Ectodermal cell (in vitro differentiated cells): ENCODE data around the gene MFAP4.

Source experiments
- H3K27ac ChIP-seq: 2 replicates; pipeline ENCODE4 v1.7.0; 2013; ENCODE audit warnings: mild to moderate bottlenecking, low read depth, low read length; ENCODE audit not compliant: insufficient read depth, poor library complexity, severe bottlenecking
- H3K27me3 ChIP-seq: 2 replicates; pipeline ENCODE4 v1.7.0; 2013; ENCODE audit warnings: mild to moderate bottlenecking, low read length; ENCODE audit not compliant: insufficient read depth, control insufficient read depth, poor library complexity, severe bottlenecking
- H3K36me3 ChIP-seq: one replicate; pipeline ENCODE4 v1.7.0; 2013; ENCODE audit warnings: low read length; ENCODE audit not compliant: control insufficient read depth, insufficient read depth
- H3K4me1 ChIP-seq: one replicate; pipeline ENCODE4 v1.7.0; 2013; ENCODE audit warnings: low read length; ENCODE audit not compliant: control insufficient read depth, insufficient read depth
- H3K4me3 ChIP-seq: 2 replicates; pipeline ENCODE4 v1.7.0; 2013; ENCODE audit warnings: low read depth, low read length, control low read depth; ENCODE audit not compliant: insufficient read depth
- H3K9me3 ChIP-seq: 2 replicates; pipeline ENCODE4 v1.7.0; 2013; ENCODE audit warnings: mild to moderate bottlenecking, low read length, moderate library complexity; ENCODE audit not compliant: control insufficient read depth
- WGBS, 2 experiments: methylation state at CpG; one replicate each; pipeline ENCODE4 v1.1.7; 2013; ENCODE audit warnings: missing lambda C conversion rate in 2 of 2; 5-methylcytosine and 5-hydroxymethylcytosine counted together

MFAP4 gene

DNA sequence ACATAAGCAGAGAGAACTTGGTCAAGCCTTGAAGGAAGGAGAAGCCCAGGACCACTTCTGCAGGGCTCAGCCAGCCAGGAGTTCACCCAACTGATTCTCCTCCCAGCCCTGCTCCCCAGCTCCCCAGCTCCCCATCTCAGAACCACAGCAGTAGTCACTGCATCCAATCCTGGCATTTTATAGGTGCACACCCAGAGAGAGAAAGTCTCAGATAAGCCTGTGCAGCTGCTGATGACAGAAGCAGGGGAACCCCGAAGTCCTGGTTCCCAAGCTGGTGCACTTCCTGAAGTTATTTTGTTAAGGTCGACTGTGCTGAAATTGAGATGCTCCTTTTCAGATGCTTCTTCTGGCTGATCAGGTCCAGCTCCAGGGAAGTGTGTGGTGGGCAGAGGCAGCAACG lies 30.6 kb upstream of the MFAP4 start:
- 89 to 92% methylated on average over 3 of the region's 3 CpGs for WGBS, 2 experiments
- no peaks in the 10 kb centered on the region for H3K27me3 ChIP-seq
- H3K27ac ChIP-seq = no peak overlapping the region
- H3K36me3 ChIP-seq = no peaks in the 10 kb centered on the region
- H3K4me3 ChIP-seq = no peak overlapping the region
- no peaks in the 10 kb centered on the region for H3K9me3 ChIP-seq
- peaks cover 3% of the 10 kb centered on the region for H3K4me1 ChIP-seq

DNA sequence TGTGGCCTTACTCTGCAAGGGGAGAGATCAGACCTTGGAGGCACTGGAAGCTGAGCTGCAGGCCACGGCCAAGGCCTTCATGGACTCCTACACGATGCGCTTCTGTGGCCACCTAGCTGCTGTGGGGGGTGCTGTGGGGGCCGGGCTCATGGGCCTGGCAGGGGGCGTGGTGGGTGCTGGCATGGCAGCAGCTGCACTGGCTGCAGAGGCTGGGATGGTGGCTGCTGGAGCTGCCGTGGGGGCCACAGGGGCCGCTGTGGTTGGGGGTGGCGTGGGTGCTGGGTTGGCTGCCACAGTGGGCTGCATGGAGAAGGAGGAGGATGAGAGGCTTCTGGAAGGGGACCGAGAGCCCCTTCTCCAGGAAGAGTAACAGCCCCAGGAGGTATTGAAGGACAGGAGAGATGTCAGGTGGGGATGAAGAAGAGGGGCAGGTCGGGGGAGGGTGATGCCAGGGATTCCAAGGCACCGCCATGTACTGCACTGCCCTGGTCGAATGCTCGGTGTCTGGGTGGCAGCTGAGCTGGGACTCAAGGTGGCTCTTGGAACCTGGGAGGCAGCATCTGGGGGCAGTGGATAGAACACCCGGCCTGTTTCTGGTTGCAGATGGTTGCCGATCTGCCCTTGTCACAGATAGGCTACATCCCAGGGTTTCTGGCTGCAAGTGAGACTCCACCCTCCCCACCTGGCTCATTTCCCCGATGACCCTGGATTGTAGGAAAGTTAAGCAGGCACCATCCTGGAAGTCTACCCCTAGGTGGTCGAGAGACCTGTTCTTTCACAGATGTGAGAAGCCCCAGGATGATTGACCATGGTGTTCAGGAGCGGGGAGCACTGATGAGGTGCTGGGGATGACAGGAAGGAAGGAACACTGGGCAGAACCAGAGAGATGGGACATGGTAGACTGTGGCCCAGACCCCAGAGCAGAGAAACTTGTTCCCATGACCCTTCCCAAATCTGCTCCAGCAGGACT lies 29.1 kb upstream of the MFAP4 start:
- Histone ChIP-seq H3K4me1 (peaks cover 7% of the 10 kb centered on the region), H3K27ac (no peak overlapping the region), H3K27me3 (no peaks in the 10 kb centered on the region), H3K9me3 (no peaks in the 10 kb centered on the region), H3K4me3 (no peak overlapping the region), H3K36me3 (no peaks in the 10 kb centered on the region)
- 94 to 95% methylated on average over 18 of the region's 18 CpGs for WGBS, 2 experiments

DNA sequence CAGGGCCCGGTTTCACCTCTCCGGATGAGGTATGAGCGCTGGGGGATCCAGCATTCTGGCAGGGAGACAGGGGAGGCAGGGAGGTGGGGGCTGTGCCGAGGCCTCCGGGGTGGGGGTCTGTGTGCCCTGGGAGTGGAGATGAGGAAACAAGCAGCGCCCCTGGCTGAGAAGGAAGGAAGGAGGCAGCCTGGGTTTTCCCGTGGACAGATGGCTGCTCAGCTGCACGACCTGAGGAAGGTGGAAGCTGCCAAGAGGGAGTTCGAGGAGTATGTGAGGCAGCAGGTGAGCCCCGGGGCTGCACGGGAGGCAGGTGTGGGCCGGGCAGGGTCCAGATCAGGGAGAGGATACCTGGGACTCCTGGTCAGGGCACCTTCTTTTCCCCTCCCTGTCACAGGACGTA lies 28.3 kb upstream of the MFAP4 start:
- Histone ChIP-seq H3K4me1 (peaks cover 12% of the 10 kb centered on the region), H3K27me3 (no peaks in the 10 kb centered on the region), H3K9me3 (no peaks in the 10 kb centered on the region), H3K27ac (no peak overlapping the region), H3K4me3 (no peak overlapping the region), H3K36me3 (no peaks in the 10 kb centered on the region)
- WGBS, 2 experiments = 90 to 91% methylated on average over 13 of the region's 13 CpGs

DNA sequence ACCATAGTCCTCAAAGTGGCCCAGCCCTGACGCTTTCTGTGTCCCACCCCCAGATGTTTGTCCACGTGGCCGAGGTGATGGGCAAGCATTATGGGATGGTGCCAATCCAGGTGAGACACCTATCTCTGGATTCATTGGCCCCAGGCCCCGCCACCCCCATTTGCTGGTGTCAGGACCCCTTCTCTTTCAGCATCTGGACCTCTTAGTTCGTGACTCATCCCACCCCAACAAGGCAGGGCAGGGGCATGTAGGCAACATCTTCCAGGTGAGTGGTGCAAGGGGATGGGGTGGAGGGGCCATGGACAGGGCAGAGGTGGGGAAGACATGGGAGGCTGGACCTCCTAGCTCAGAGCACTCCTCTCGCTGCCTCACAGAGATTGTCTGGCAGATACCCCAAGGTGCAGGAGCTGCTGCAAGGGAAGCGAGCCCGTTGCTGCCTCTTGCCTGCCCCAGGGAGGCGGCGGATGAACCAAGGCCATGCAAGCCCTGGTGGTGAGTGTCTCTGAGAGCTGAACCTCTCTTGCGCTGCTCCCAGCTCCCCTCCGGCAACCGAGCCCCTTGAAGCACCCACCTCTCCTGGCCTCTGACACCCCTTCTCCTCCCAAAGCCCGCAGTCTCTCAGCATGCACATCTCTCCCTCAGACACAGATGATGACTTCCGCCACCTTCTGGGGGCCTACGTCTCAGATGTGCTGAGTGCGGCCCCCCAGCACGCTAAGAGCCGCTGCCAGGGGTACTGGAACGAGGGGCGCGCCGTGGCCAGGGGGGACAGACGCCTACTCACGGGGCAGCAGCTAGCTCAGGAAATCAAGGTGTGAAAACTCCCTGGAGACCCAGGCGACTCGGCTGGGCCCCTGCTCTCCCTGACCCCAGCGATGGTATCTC lies 27.6 kb upstream of the MFAP4 start:
- 94 to 95% methylated on average over 28 of the region's 28 CpGs for WGBS, 2 experiments

DNA sequence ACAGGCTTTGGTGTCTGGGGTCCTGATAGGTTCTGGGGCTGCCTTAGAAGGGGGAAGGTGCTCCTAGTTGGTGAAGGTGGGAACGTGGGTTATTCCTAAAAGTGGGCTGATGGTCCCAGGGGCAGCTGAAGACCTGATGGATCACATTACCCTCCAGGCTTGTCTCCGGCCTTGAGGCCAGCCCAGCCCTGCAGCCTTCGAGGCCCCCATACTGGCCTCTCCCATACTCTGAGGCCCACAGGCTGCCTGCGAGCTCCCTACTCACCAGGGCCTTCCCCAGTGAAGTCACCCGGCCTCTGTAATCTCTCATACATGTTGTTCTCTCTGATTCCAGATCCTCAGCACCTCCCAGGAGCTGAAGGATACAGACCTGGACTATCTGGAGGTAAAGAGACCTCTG lies 26.8 kb upstream of the MFAP4 start:
- Histone ChIP-seq H3K27me3 (no peaks in the 10 kb centered on the region), H3K9me3 (no peaks in the 10 kb centered on the region), H3K4me3 (no peak overlapping the region), H3K36me3 (no peaks in the 10 kb centered on the region), H3K4me1 (peaks cover 12% of the 10 kb centered on the region), H3K27ac (no peak overlapping the region)
- WGBS, 2 experiments = 90 to 91% methylated on average over 5 of the region's 5 CpGs

More for the DNA sequence above, 27.6 kb upstream of the MFAP4 start:
- H3K4me3 ChIP-seq = no peak overlapping the region
- H3K4me1 ChIP-seq = peaks cover 12% of the 10 kb centered on the region
- no peaks in the 10 kb centered on the region for H3K36me3 ChIP-seq
- no peak overlapping the region for H3K27ac ChIP-seq
- H3K9me3 ChIP-seq = no peaks in the 10 kb centered on the region
- no peaks in the 10 kb centered on the region for H3K27me3 ChIP-seq

DNA sequence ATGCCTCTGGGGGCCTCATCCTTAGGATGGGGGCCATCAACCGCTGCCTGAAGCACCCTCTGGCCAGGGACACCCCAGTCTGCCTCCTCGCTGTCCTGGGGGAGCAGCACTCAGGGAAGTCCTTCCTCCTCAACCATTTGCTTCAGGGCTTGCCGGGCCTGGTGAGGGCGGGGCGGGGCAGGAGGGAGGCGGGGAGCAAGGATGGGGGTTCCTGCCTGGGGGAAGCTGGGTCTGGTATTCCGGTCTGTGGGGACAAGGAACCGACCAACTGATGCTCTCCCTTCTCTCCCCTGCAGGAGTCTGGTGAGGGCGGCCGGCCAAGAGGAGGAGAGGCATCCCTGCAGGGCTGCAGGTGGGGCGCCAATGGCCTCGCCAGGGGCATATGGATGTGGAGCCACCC lies 26.0 kb upstream of the MFAP4 start:
- Histone ChIP-seq H3K9me3 (no peaks in the 10 kb centered on the region), H3K4me1 (peaks cover 12% of the 10 kb centered on the region), H3K27me3 (no peaks in the 10 kb centered on the region), H3K4me3 (no peak overlapping the region), H3K36me3 (no peaks in the 10 kb centered on the region), H3K27ac (no peak overlapping the region)
- 93 to 96% methylated on average over 12 of the region's 12 CpGs for WGBS, 2 experiments

DNA sequence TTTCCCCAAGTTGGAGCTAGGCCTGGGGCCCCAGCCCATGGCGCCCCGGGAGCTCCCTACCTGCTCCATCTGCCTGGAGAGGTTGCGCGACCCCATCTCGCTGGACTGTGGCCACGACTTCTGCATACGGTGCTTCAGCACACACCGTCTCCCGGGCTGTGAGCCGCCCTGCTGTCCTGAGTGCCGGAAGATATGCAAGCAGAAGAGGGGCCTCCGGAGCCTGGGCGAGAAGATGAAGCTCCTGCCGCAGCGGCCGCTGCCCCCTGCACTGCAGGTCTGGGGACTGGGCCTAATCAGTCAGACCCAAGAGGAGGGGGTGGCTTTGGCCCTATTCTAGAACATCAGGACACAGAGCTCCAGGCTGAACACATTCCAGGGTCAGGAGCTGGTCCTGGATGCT lies 25.5 kb upstream of the MFAP4 start:
- WGBS, 2 experiments = 93 to 95% methylated on average over 16 of the region's 16 CpGs
- H3K27me3 ChIP-seq = no peaks in the 10 kb centered on the region
- H3K9me3 ChIP-seq = no peaks in the 10 kb centered on the region
- no peak overlapping the region for H3K4me3 ChIP-seq
- peaks cover 12% of the 10 kb centered on the region for H3K4me1 ChIP-seq
- no peak overlapping the region for H3K27ac ChIP-seq
- H3K36me3 ChIP-seq = no peaks in the 10 kb centered on the region

DNA sequence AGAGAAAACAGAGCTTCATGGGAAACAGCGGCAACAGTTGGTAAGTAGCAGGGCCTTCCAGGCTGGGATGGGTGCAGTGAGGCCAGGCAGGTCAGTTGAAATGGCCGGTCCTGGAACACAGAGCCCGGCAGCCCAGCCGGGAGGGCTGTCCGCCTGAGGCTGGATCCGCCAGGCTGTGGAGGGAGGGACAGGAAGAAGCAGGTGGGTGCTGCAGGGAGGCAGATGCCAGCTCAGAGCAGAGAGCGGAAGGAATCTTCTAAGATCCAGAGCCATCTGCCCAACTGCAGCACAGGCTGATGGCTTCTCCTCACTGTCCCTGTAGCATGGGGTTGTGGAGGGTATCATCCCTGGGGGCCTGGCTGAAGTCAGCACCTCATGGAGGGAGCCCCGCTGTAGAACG lies 24.6 kb upstream of the MFAP4 start:
- Histone ChIP-seq H3K4me3 (no peak overlapping the region), H3K36me3 (no peaks in the 10 kb centered on the region), H3K4me1 (peaks cover 12% of the 10 kb centered on the region), H3K27ac (no peak overlapping the region), H3K9me3 (no peaks in the 10 kb centered on the region), H3K27me3 (no peaks in the 10 kb centered on the region)
- 87 to 89% methylated on average over 9 of the region's 9 CpGs for WGBS, 2 experiments

DNA sequence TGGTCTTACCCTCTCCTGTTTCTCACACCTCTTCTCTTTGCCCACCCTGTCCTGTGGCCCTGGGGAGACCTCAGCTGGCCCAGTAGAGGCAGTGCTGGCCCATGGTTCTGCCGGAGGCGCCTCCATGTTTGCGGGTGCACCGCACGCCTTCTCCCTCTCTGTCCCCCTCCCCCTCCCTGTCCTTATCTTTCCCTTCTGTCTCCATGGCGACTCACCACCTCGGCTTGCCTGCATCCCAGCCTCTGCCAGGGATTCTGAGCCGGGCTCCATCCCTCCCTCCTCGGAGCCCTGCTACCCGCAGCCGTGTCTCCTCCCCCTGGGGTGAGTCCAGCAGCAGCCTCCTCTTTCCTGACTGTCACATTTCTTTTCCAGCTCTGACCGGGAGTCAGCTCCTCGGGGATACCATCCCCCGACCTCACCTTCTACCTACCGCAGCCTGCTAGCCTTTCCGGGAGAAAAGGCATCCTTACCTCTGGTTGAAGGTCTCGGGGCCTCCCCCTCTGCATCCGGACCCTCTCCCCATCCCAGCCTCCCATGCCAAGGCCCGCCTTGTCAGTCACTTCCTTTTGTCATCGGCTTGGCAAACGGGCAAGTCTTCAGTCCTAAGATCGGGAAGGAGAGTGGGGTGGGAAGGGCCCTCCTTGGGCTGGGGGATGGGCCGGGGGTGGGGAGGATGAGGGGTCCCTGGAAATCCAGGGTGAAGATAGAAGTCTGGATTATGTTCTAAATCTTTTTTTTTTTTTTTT lies 24.1 kb upstream of the MFAP4 start, which contains the start of gene RNF112:
Gene RNF112, plus strand, starts transcription at position 358 of the 746 bp plus-strand sequence. Its CDS starts 177 bp downstream, at position 535.
- 40 to 46% methylated on average over 23 of the region's 23 CpGs for WGBS, 2 experiments
- H3K27me3 ChIP-seq = no peaks in the 10 kb centered on the region
- H3K4me3 ChIP-seq = no peak within 1 kb of the TSS
- H3K9me3 ChIP-seq = no peaks in the 10 kb centered on the region
- no peak within 1 kb of the TSS for H3K27ac ChIP-seq
- H3K36me3 ChIP-seq = no peaks in the 10 kb centered on the region
- peaks cover 12% of the 10 kb centered on the region for H3K4me1 ChIP-seq
